PC-9 (cell line): ENCODE data around the gene CCDC91.

ENCODE experiments used
- EZH2 ChIP-seq: fragments of 200-600 bp; sonication (generic); IDR thresholded peaks from 2 replicates; pipeline ENCODE4 v1.8.0; 2017; ENCODE audit warnings: antibody characterized with exemption, low read depth
- TF ChIP-seq, protein P1 (sequence below): fragments of 200-600 bp; sonication (generic); conservative IDR thresholded peaks from 2 replicates; pipeline ENCODE4 v1.6.1; 2017; ENCODE audit warnings: mixed run types, antibody characterized with exemption, mild to moderate bottlenecking, moderate library complexity

DNA sequence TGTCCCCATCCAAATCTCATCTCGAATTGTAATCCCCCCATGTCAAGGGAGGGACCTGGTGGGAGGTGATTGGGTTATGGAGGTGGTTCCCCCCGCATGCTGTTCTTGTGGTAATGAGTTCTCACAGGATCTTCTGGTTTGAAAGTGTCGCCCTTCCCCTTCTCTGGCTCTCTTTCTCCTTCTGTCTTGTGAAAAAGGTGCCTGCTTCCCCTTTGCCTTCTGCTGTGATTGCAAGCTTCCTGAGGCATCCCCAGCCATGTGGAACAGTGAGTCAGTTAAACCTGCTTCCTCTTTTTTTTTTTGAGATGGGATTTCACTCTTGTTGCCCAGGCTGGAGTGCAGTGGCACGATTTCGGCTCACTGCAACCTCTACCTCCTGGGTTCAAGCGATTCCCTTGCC lies 104.0 kb downstream of the CCDC91 start:
- TF ChIP-seq, protein P1, sequence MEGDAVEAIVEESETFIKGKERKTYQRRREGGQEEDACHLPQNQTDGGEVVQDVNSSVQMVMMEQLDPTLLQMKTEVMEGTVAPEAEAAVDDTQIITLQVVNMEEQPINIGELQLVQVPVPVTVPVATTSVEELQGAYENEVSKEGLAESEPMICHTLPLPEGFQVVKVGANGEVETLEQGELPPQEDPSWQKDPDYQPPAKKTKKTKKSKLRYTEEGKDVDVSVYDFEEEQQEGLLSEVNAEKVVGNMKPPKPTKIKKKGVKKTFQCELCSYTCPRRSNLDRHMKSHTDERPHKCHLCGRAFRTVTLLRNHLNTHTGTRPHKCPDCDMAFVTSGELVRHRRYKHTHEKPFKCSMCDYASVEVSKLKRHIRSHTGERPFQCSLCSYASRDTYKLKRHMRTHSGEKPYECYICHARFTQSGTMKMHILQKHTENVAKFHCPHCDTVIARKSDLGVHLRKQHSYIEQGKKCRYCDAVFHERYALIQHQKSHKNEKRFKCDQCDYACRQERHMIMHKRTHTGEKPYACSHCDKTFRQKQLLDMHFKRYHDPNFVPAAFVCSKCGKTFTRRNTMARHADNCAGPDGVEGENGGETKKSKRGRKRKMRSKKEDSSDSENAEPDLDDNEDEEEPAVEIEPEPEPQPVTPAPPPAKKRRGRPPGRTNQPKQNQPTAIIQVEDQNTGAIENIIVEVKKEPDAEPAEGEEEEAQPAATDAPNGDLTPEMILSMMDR: no peak
- TF ChIP-seq EZH2: no peak
